GM23338 (cell line): ENCODE data around the gene HHIPL1. TPM values are rescaled to one million over a fixed set of nuclear protein-coding genes. Genes with fewer than 3 reads are reported as not detected.

ENCODE experiments used
- ATAC-seq: fragments of 200-7000 bp; cut with Tn5 transposase; 3 replicates; pipeline ENCODE4 v1.9.1; 2020
- DNase-seq: peaks from one replicate; pipeline ENCODE4 v3.0.0-alpha.2; 2015; ENCODE audit warnings: low spot score
- H2AFZ ChIP-seq: fragments of 200-600 bp; sonication (generic); 2 replicates; pipeline ENCODE4 v1.8.0; 2016; ENCODE audit warnings: antibody characterized with exemption, mild to moderate bottlenecking, moderate library complexity
- H3F3A ChIP-seq: fragments of 200-600 bp; sonication (generic); replicated peaks from 2 replicates; pipeline ENCODE4 v1.8.0; 2017; ENCODE audit warnings: antibody characterized with exemption, mixed run types, low read depth
- H3K27ac ChIP-seq: fragments of 200-600 bp; sonication (generic); 2 replicates; pipeline ENCODE4 v1.6.1; 2016; ENCODE audit warnings: low read depth
- H3K27me3 ChIP-seq: fragments of 200-600 bp; sonication (generic); 2 replicates; pipeline ENCODE4 v1.8.0; 2016; ENCODE audit warnings: mild to moderate bottlenecking, mixed run types, moderate library complexity; ENCODE audit not compliant: insufficient read depth
- H3K36me3 ChIP-seq: fragments of 200-600 bp; sonication (generic); 2 replicates; pipeline ENCODE4 v1.8.0; 2016; ENCODE audit warnings: mild to moderate bottlenecking; ENCODE audit not compliant: insufficient read depth
- H3K4me1 ChIP-seq: fragments of 200-600 bp; sonication (generic); 2 replicates; pipeline ENCODE4 v1.8.0; 2016; ENCODE audit warnings: mild to moderate bottlenecking, moderate library complexity; ENCODE audit not compliant: insufficient read depth
- H3K4me2 ChIP-seq: fragments of 200-600 bp; sonication (generic); 2 replicates; pipeline ENCODE4 v1.7.1; 2017; ENCODE audit warnings: mixed run types
- H3K4me3 ChIP-seq: fragments of 200-600 bp; sonication (generic); 2 replicates; pipeline ENCODE4 v1.6.1; 2016; ENCODE audit warnings: mixed run types
- H3K79me2 ChIP-seq: fragments of 200-600 bp; sonication (generic); replicated peaks from 2 replicates; pipeline ENCODE4 v1.8.0; 2017; ENCODE audit warnings: mild to moderate bottlenecking; ENCODE audit not compliant: insufficient read depth
- H3K9me2 ChIP-seq: fragments of 200-600 bp; sonication (generic); 2 replicates; pipeline ENCODE4 v1.8.0; 2017; ENCODE audit not compliant: insufficient read depth
- H4K20me1 ChIP-seq: fragments of 200-600 bp; sonication (generic); replicated peaks from 2 replicates; pipeline ENCODE4 v1.8.0; 2017; ENCODE audit warnings: mild to moderate bottlenecking; ENCODE audit not compliant: insufficient read depth
- H3K27ac Mint-ChIP-seq: 2 replicates; pipeline ENCODE4 v1.8.0; 2020; ENCODE audit warnings: inconsistent platforms, mild to moderate bottlenecking, moderate library complexity, mixed read lengths
- H3K27me3 Mint-ChIP-seq: 3 replicates; pipeline ENCODE4 v1.8.0; 2022; ENCODE audit warnings: low read depth, mild to moderate bottlenecking, moderate library complexity, mixed read lengths, inconsistent platforms; ENCODE audit not compliant: insufficient read depth, poor library complexity
- H3K36me3 Mint-ChIP-seq: 3 replicates; pipeline ENCODE4 v1.8.0; 2021; ENCODE audit warnings: low read depth, mild to moderate bottlenecking, inconsistent platforms, moderate library complexity, mixed read lengths
- H3K4me1 Mint-ChIP-seq: 3 replicates; pipeline ENCODE4 v1.8.0; 2020; ENCODE audit warnings: mild to moderate bottlenecking, inconsistent platforms, mixed read lengths
- H3K4me3 Mint-ChIP-seq: 3 replicates; pipeline ENCODE4 v1.8.0; 2021; ENCODE audit warnings: moderate library complexity, mild to moderate bottlenecking, inconsistent platforms, mixed read lengths
- H3K9me3 Mint-ChIP-seq: 3 replicates; pipeline ENCODE4 v1.8.0; 2020; ENCODE audit warnings: moderate library complexity, mild to moderate bottlenecking, inconsistent platforms, mixed read lengths
- CREB1 ChIP-seq: fragments of 250-450 bp; sonication (Bioruptor Pico); IDR thresholded peaks from 2 replicates; pipeline ENCODE4 v1.5.0; 2020; ENCODE audit warnings: low read depth, mild to moderate bottlenecking, moderate library complexity
- EZH2phosphoT487 ChIP-seq: fragments of 200-600 bp; sonication (generic); IDR thresholded peaks from one replicate; pipeline ENCODE4 v1.8.1; 2018; ENCODE audit warnings: antibody characterized with exemption; ENCODE audit not compliant: unreplicated experiment
- NANOG ChIP-seq: IDR thresholded peaks from 2 replicates; pipeline ENCODE4 v1.6.1; 2016; ENCODE audit warnings: antibody characterized with exemption, borderline replicate concordance
- STAT1 ChIP-seq: IDR thresholded peaks from one replicate; pipeline ENCODE4 v1.6.1; 2016; ENCODE audit warnings: antibody characterized with exemption; ENCODE audit not compliant: unreplicated experiment
- ZNF114 ChIP-seq: fragments of 250-450 bp; sonication (Bioruptor Pico); IDR thresholded peaks from 2 replicates; pipeline ENCODE4 v1.5.0; 2020; ENCODE audit warnings: mild to moderate bottlenecking, moderate library complexity
- polyA plus RNA-seq: library from polyadenylated mRNA; unstranded; fragments of >200 nt; fragmentation: Nextera tagmentation; extraction: Ambion mirVana; gene quantifications from 2 replicates; pipeline ENCODE4 v1.2.1, GENCODE V29; 2016
- total RNA-seq: library from RNA; depleted of rRNA; stranded (reverse); fragments of >200 nt; shearing (Covaris generic); gene quantifications from 2 replicates; pipeline ENCODE4 v1.2.3, GENCODE V29; 2014
- TF ChIP-seq, protein P1 (sequence below): IDR thresholded peaks from one replicate; pipeline ENCODE4 v1.6.1; 2018; ENCODE audit warnings: antibody characterized with exemption; ENCODE audit not compliant: unreplicated experiment
- TF ChIP-seq, protein P2 (sequence below): fragments of 250-450 bp; sonication (Bioruptor Pico); IDR thresholded peaks from 2 replicates; pipeline ENCODE4 v1.5.0; 2020; ENCODE audit warnings: mild to moderate bottlenecking, moderate library complexity

The HHIPL1 gene
- total and polyA plus RNA-seq, 2 experiments from 2014 or later, result 1.9 to 2.0 TPM

DNA sequence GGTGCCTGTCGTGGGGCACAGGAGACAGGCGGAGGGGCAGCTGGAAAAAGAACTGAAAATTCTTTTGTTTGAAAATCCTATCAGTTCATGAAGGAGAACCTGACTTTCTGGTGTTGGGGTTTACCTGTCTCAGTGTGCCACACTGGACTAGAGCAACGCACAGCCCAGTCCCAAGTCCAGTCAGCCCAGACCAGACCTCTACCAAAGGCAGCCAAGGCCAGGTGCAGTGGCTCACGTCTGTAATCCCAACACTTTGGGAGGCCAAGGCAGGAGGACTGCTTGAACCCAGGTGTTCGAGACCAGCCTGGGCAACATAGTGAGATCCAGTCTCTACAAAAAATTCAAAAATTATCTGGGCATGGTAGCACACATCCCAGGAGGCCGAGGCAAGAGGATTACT, 45.5 kb upstream of the HHIPL1 start (continued):
- no peak for TF ChIP-seq NANOG

DNA sequence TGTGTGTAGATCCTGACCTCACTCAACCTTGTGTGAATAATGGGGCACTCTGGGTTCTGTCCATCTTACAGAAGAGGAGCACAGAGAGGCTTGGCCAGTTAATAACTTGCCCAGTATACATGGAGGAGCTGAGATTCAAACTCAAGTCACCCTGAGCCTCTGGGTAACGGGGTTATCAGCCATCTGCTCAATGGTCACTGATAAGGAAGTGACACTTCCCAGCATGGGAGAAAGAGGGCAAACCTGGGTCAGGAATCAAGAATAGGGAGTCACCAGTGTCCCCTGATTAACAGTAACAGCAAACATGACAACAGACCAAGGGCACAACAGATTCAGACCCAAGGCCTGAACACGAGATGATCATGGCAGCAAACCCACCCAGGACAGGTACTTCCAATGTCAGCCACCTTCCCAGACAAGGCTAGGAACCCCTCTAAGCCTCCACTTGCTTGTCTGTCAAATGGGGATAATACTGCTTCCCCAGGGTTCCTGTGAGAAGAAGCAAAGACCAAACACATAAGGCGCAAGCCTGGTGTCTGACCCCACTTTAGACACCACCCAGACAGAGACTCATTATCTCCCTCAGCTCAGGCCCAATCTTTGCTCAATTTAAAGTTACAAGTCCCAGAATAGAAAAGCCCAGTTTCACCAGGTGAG, 44.6 kb upstream of the HHIPL1 start:
- no peaks in the 10 kb centered on the region for H3K36me3 ChIP-seq
- H3K9me2 ChIP-seq, result no peaks in the 10 kb centered on the region
- H3K4me1 Mint-ChIP-seq, result peaks cover 29% of the 10 kb centered on the region
- H4K20me1 ChIP-seq, result peaks cover 28% of the 10 kb centered on the region; the same call in 1 of the 2 replicates
- H3K27ac ChIP-seq, result no peak overlapping the region
- TF ChIP-seq NANOG (no peak), CREB1 (CRISPR knock-in tag) (no peak)
- no peaks in the 10 kb centered on the region; the same call in 2 of the 3 replicates for H3K9me3 Mint-ChIP-seq
- H3K27me3 ChIP-seq, result peaks cover 31% of the 10 kb centered on the region
- DNase-seq (no peak), ATAC-seq (no peak)
- no peak overlapping the region for H3K4me3 ChIP-seq
- H2AFZ ChIP-seq, result no peak overlapping the region
- no peak overlapping the region for H3K27ac Mint-ChIP-seq
- H3K4me1 ChIP-seq, result peaks cover 12% of the 10 kb centered on the region
- H3K36me3 Mint-ChIP-seq, result no peaks in the 10 kb centered on the region; the same call in 2 of the 3 replicates
- no peaks in the 10 kb centered on the region for H3F3A ChIP-seq
- peaks cover 73% of the 10 kb centered on the region for H3K79me2 ChIP-seq
- H3K27me3 Mint-ChIP-seq, result peaks cover 30% of the 10 kb centered on the region
- H3K4me3 Mint-ChIP-seq, result no peak overlapping the region
- no peak overlapping the region for H3K4me2 ChIP-seq

DNA sequence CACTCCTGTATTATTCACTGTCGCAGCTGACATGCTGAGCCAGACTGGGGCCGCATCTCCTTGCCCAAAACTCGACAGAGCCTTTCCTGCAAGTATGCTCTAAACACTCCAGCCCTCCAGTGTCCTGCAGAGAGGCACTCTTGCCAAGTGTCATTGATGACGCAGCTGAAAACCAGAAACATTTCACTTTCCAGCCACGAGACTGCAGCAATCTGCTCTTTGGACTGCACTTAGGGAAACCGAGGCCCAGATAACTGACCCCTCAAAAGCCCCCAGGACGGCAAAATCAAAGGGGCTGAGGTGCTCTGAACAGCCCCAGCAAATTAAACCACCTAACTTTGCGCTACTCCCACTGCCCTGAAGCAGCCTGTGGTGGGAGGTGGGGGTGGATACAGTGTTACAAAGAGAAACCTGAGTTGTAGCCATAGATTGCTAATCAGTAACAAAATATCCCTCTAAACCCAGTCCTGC, 43.5 kb upstream of the HHIPL1 start:
- Histone ChIP-seq H3K79me2 (peaks cover 65% of the 10 kb centered on the region), H3K4me1 (peaks cover 15% of the 10 kb centered on the region), H3K4me2 (peak overlapping the region; percentile 89; the same call in 1 of the 2 replicates), H2AFZ (no peak overlapping the region), H3F3A (no peaks in the 10 kb centered on the region), H3K36me3 (no peaks in the 10 kb centered on the region), H3K27ac (no peak overlapping the region), H3K27me3 (peaks cover 41% of the 10 kb centered on the region), H3K9me2 (no peaks in the 10 kb centered on the region), H3K4me3 (0 out of 2 replicates have a peak overlapping the region, but pooled peaks have one; percentile 17), H4K20me1 (peaks cover 28% of the 10 kb centered on the region; the same call in 1 of the 2 replicates)
- Mint-ChIP-seq H3K4me3 (peak overlapping the region; percentile 77), H3K27ac (no peak overlapping the region), H3K4me1 (peaks cover 32% of the 10 kb centered on the region), H3K27me3 (peaks cover 34% of the 10 kb centered on the region), H3K9me3 (no peaks in the 10 kb centered on the region; the same call in 2 of the 3 replicates), H3K36me3 (no peaks in the 10 kb centered on the region; the same call in 2 of the 3 replicates)
- ATAC-seq, result no peak
- DNase-seq, result no peak
- no peak for TF ChIP-seq ZNF114 (CRISPR knock-in tag)
- TF ChIP-seq STAT1, result no peak
- TF ChIP-seq, protein P1, sequence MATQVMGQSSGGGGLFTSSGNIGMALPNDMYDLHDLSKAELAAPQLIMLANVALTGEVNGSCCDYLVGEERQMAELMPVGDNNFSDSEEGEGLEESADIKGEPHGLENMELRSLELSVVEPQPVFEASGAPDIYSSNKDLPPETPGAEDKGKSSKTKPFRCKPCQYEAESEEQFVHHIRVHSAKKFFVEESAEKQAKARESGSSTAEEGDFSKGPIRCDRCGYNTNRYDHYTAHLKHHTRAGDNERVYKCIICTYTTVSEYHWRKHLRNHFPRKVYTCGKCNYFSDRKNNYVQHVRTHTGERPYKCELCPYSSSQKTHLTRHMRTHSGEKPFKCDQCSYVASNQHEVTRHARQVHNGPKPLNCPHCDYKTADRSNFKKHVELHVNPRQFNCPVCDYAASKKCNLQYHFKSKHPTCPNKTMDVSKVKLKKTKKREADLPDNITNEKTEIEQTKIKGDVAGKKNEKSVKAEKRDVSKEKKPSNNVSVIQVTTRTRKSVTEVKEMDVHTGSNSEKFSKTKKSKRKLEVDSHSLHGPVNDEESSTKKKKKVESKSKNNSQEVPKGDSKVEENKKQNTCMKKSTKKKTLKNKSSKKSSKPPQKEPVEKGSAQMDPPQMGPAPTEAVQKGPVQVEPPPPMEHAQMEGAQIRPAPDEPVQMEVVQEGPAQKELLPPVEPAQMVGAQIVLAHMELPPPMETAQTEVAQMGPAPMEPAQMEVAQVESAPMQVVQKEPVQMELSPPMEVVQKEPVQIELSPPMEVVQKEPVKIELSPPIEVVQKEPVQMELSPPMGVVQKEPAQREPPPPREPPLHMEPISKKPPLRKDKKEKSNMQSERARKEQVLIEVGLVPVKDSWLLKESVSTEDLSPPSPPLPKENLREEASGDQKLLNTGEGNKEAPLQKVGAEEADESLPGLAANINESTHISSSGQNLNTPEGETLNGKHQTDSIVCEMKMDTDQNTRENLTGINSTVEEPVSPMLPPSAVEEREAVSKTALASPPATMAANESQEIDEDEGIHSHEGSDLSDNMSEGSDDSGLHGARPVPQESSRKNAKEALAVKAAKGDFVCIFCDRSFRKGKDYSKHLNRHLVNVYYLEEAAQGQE, result no peak
- TF ChIP-seq, protein P2, sequence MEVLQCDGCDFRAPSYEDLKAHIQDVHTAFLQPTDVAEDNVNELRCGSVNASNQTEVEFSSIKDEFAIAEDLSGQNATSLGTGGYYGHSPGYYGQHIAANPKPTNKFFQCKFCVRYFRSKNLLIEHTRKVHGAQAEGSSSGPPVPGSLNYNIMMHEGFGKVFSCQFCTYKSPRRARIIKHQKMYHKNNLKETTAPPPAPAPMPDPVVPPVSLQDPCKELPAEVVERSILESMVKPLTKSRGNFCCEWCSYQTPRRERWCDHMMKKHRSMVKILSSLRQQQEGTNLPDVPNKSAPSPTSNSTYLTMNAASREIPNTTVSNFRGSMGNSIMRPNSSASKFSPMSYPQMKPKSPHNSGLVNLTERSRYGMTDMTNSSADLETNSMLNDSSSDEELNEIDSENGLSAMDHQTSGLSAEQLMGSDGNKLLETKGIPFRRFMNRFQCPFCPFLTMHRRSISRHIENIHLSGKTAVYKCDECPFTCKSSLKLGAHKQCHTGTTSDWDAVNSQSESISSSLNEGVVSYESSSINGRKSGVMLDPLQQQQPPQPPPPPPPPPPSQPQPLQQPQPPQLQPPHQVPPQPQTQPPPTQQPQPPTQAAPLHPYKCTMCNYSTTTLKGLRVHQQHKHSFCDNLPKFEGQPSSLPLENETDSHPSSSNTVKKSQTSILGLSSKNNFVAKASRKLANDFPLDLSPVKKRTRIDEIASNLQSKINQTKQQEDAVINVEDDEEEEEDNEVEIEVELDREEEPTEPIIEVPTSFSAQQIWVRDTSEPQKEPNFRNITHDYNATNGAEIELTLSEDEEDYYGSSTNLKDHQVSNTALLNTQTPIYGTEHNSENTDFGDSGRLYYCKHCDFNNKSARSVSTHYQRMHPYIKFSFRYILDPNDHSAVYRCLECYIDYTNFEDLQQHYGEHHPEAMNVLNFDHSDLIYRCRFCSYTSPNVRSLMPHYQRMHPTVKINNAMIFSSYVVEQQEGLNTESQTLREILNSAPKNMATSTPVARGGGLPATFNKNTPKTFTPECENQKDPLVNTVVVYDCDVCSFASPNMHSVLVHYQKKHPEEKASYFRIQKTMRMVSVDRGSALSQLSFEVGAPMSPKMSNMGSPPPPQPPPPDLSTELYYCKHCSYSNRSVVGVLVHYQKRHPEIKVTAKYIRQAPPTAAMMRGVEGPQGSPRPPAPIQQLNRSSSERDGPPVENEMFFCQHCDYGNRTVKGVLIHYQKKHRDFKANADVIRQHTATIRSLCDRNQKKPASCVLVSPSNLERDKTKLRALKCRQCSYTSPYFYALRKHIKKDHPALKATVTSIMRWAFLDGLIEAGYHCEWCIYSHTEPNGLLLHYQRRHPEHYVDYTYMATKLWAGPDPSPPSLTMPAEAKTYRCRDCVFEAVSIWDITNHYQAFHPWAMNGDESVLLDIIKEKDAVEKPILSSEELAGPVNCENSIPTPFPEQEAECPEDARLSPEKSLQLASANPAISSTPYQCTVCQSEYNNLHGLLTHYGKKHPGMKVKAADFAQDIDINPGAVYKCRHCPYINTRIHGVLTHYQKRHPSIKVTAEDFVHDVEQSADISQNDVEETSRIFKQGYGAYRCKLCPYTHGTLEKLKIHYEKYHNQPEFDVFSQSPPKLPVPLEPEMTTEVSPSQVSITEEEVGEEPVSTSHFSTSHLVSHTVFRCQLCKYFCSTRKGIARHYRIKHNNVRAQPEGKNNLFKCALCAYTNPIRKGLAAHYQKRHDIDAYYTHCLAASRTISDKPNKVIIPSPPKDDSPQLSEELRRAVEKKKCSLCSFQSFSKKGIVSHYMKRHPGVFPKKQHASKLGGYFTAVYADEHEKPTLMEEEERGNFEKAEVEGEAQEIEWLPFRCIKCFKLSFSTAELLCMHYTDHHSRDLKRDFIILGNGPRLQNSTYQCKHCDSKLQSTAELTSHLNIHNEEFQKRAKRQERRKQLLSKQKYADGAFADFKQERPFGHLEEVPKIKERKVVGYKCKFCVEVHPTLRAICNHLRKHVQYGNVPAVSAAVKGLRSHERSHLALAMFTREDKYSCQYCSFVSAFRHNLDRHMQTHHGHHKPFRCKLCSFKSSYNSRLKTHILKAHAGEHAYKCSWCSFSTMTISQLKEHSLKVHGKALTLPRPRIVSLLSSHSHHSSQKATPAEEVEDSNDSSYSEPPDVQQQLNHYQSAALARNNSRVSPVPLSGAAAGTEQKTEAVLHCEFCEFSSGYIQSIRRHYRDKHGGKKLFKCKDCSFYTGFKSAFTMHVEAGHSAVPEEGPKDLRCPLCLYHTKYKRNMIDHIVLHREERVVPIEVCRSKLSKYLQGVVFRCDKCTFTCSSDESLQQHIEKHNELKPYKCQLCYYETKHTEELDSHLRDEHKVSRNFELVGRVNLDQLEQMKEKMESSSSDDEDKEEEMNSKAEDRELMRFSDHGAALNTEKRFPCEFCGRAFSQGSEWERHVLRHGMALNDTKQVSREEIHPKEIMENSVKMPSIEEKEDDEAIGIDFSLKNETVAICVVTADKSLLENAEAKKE, result no peak
- TF ChIP-seq NANOG, result no peak
- no peak for TF ChIP-seq EZH2phosphoT487
